ENCODE results near the gene TDRKH. TPM values are rescaled to one million over a fixed set of nuclear protein-coding genes. Genes with fewer than 3 reads are reported as not detected.

TDRKH gene
- total RNA-seq, 2 donors from 2014 or later: 2.6 to 4.0 TPM

DNA sequence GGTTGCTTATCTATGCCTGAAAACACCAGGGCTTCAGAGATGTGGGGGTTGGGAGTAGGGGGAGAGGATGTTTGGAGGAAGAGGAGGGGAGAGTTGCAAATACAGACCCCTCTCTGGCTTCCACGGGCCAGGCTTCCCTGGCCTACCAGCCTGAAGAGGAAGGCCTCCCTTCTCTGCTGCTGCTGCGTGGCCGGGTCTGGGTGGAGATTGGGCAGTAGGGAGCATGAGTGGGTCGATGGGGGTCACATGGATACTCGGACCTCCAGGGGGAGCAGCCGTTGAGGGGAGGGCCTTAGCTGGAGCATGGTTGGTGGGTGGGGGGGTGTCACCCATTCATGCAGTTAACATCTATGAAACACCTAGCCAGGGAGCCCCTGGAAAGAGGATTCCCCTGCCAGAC, 39.8 kb upstream of the TDRKH start:
- WGBS, 2 donors: 24 to 33% methylated on average over 6 of the region's 6 CpGs
- Histone ChIP-seq H3K4me1 (peaks cover 82% of the 10 kb centered on the region), H3K27ac (peak overlapping the region in 3 of 4 donors; percentile 93 to 98 (median 95)), H3K9me3 (no peaks in the 10 kb centered on the region), H3K36me3 (replicated peaks in 1 of 2; ENCODE audit: insufficient read depth in 1 of 2, low read depth in 2 of 2) (peaks cover 4 to 5% of the 10 kb centered on the region in 2 donors), H3K4me3 (no peak overlapping the region), H3K27me3 (no peaks in the 10 kb centered on the region)
- no peak for DNase-seq
- intact Hi-C loops (cut with DNase I): no loop called here
- TF ChIP-seq POLR2A (IDR thresholded peaks at IDR 0.05): no peak
- TF ChIP-seq, protein P1, sequence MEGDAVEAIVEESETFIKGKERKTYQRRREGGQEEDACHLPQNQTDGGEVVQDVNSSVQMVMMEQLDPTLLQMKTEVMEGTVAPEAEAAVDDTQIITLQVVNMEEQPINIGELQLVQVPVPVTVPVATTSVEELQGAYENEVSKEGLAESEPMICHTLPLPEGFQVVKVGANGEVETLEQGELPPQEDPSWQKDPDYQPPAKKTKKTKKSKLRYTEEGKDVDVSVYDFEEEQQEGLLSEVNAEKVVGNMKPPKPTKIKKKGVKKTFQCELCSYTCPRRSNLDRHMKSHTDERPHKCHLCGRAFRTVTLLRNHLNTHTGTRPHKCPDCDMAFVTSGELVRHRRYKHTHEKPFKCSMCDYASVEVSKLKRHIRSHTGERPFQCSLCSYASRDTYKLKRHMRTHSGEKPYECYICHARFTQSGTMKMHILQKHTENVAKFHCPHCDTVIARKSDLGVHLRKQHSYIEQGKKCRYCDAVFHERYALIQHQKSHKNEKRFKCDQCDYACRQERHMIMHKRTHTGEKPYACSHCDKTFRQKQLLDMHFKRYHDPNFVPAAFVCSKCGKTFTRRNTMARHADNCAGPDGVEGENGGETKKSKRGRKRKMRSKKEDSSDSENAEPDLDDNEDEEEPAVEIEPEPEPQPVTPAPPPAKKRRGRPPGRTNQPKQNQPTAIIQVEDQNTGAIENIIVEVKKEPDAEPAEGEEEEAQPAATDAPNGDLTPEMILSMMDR (IDR thresholded peaks at IDR 0.05): no peak
- ATAC-seq: no peak

GRCh38 chr1:151829352-151830046, 39.2 kb upstream of the TDRKH start:
- DNase-seq (no peak), ATAC-seq (no peak)
- no peak for TF ChIP-seq POLR2A (IDR thresholded peaks at IDR 0.05)
- Histone ChIP-seq H3K4me1 (peaks cover 77% of the 10 kb centered on the region), H3K9me3 (no peaks in the 10 kb centered on the region), H3K27ac (peak overlapping the region in 3 of 4 donors; percentile 15 to 98 (median 93)), H3K27me3 (no peaks in the 10 kb centered on the region), H3K36me3 (replicated peaks in 1 of 2; ENCODE audit: insufficient read depth in 1 of 2, low read depth in 2 of 2) (peaks cover 4 to 5% of the 10 kb centered on the region in 2 donors), H3K4me3 (no peak overlapping the region)
- 49 to 51% methylated on average over 4 of the region's 4 CpGs for WGBS, 2 donors
- intact Hi-C loops (cut with DNase I): no loop called here

GRCh38 chr1:151828921-151829320, 38.6 kb upstream of the TDRKH start:
- Histone ChIP-seq H3K4me3 (no peak overlapping the region), H3K27ac (peak overlapping the region in 1 of 4 donors; percentile 14), H3K4me1 (peaks cover 71% of the 10 kb centered on the region), H3K27me3 (no peaks in the 10 kb centered on the region), H3K36me3 (replicated peaks in 1 of 2; ENCODE audit: insufficient read depth in 1 of 2, low read depth in 2 of 2) (peaks cover 4 to 5% of the 10 kb centered on the region in 2 donors), H3K9me3 (no peaks in the 10 kb centered on the region)
- 32 to 35% methylated on average over 10 to 12 of the region's 12 CpGs for WGBS, 2 donors
- TF ChIP-seq POLR2A (IDR thresholded peaks at IDR 0.05): no peak
- TF ChIP-seq, protein P1 (IDR thresholded peaks at IDR 0.05): no peak
- DNase-seq: peak in 3 of 4 donors; percentile 34 to 61 (median 53)
- no peak for ATAC-seq
- intact Hi-C loops (cut with DNase I): no loop called here

DNA sequence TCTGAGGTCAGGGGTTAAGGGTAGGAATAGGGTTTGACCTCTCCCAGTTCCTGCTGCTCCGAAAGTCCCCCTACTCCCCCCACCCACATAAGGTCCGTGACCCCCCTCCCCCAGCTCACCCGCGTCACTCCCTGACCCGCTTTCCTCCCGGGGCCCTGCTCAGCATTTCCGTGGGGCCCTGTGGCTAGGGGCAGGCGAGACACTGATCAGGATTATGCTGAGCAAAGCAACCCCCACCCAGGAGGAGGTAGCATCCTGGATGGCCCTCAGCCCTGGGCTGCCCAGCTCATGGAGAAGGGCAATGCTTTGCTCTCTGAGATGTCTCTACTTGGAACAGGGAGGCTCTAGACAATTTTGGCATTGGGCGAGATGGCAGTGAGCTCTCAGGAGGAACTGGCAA, 37.6 kb upstream of the TDRKH start:
- Histone ChIP-seq H3K27ac (no peak overlapping the region), H3K36me3 (replicated peaks in 1 of 2; ENCODE audit: insufficient read depth in 1 of 2, low read depth in 2 of 2) (peaks cover 4 to 5% of the 10 kb centered on the region in 2 donors), H3K4me1 (peaks cover 67% of the 10 kb centered on the region), H3K27me3 (no peaks in the 10 kb centered on the region), H3K9me3 (no peaks in the 10 kb centered on the region), H3K4me3 (no peak overlapping the region)
- DNase-seq: no peak
- ATAC-seq: no peak
- 45 to 62% methylated on average over 6 to 8 of the region's 9 CpGs for WGBS, 2 donors
- no peak for TF ChIP-seq POLR2A (IDR thresholded peaks at IDR 0.05)
- TF ChIP-seq, protein P1 (IDR thresholded peaks at IDR 0.05): no peak
- intact Hi-C loops (cut with DNase I): no loop called here

GRCh38 chr1:151825751-151826660, 35.7 kb upstream of the TDRKH start:
- H3K36me3 ChIP-seq (replicated peaks in 1 of 2; ENCODE audit: insufficient read depth in 1 of 2, low read depth in 2 of 2): peaks cover 4 to 5% of the 10 kb centered on the region in 2 donors
- TF ChIP-seq POLR2A (IDR thresholded peaks at IDR 0.05): no peak
- TF ChIP-seq, protein P1 (IDR thresholded peaks at IDR 0.05): no peak
- no peaks in the 10 kb centered on the region for H3K27me3 ChIP-seq
- H3K27ac ChIP-seq: no peak overlapping the region
- no peaks in the 10 kb centered on the region for H3K9me3 ChIP-seq
- H3K4me3 ChIP-seq: no peak overlapping the region
- intact Hi-C loops (cut with DNase I): loop anchor here (2.0 kb wide), 1 partner anchor 21 kb away; the partner anchor contains the start of gene LINGO4
- ATAC-seq: no peak
- no peak for DNase-seq
- peaks cover 67% of the 10 kb centered on the region for H3K4me1 ChIP-seq
- 56 to 64% methylated on average over 13 to 21 of the region's 21 CpGs for WGBS, 2 donors

Data from body of pancreas (tissue), 4 donors.